HuH-7.5 (cell line): Measurements from ENCODE around the gene TMSB15A.
"Not testable (repeated sequence)": the region's sequence is repeated elsewhere in the genome, so short reads cannot be mapped to it uniquely, and the experiment has no call there.

ENCODE experiments used
- DNase-seq: peaks from one replicate; pipeline ENCODE4 v3.0.0; 2011; ENCODE audit warnings: low spot score

The TMSB15A gene

DNA sequence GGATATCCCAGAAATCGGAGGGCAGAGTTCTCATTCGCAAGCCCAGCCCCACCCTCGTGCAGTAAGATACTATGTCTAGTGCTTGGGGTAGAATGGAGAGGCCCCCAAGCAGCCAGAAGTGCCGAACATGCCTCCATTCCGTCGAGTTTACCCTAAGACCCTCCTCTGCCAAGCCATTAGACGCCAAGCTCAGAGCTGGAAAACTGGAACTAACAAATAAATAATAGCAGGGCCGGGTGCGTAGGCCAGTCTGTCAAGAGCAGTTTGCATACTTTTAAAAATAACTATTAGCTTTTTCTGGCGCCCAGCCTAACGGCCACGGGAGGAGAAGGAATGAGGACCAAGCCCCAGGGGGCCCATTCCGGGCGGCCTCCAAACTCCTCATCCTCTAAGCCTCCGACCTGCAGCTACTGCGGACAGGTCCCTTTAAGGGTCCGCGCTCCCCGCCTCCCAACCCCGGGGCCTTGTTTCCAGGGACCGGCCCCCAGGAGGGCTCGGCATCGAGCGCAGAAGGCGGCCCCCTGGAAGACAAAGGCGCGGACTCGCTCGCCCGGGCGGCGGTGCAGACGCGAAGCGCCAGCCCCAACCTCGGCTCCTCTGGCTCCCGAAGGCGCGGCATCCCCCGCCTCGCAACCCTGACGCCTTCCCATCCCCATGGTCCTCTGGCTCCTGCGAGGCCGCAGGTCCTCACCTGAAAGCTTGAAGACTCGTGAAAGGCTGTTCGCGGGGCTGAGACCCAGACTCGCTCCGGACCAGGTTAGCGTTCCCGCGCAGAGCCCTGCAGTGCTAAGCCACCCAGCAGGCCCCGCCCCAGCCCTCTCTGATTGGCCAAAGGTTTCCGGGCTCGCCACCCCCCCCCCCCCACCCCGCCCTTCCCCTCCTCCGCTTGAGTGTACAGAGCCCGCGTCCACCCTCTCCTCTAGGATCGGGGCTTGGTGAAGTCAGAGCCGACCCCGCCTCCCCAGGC, at the start of gene TMSB15A:
TSS of gene TMSB15A (minus strand) at position 765 of the 967 bp plus-strand sequence.
- DNase-seq = peak; percentile 8

DNA sequence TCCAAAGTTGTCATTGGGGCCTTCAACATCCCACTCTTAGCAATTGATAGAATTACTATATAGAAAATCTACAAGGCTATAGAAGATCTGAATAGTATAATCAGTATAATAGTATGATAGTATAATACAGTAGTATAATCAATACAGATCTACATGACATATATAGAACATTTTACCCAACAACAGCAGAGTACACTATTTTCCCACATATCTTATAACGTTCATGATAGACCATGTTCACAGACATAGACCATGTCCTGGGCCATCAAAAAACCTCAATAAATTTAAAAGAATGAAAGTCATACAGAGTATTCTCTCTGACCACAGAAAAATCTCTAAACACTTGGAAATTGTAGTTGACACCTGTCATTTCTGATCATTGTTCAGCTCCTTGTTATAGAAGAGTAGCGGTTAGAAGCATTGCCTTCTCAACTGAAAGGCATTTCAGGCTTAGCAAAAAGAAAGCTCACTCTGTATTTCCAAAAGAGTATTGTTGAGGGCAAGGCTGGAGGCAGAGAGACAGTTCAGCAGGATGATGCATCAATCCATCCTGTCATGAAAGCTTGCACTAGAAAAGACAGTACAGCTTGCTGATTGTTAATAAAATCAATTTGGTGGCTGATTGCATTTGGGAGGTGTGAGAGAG, 44.0 kb upstream of the TMSB15A start:
- DNase-seq = no peak

DNA sequence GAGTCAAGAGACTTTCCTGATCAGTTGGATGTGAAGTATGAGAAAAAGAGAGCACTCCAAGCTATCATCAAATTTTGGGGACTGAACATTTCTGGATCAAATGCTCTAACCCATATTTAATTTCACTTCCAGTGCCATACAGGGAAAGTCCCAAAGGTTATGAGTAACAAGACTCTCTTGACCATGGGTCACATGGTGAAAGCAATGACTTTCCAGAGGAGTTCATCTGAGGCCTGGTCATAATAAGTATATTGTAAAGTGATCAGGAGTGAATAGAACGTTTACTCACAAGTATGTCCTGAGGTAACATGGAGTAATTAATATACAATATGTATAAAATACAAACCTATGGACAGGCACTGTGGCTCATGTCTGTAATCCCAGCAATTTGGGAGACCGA, 42.1 kb upstream of the TMSB15A start:
- no peak for DNase-seq

DNA sequence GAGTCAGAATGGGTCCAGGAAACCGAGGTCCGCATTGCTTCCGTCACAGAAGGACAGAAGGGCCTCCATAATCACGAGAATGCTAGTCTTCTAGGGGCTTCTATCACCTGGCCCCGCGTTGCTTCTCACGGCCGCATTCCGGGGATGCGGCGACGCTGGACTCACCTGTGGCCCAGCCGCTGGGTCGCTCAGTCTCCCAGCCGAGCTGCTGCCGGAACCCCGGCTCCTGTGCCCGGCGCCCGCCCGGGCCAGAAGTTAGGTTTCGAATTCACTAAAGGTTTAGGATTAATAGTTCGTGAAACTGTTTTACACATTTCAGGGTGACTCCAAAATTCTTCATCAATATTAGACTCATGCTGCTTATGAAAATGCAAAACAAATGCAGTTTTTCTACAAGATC, 31.7 kb upstream of the TMSB15A start:
- DNase-seq = no peak

DNA sequence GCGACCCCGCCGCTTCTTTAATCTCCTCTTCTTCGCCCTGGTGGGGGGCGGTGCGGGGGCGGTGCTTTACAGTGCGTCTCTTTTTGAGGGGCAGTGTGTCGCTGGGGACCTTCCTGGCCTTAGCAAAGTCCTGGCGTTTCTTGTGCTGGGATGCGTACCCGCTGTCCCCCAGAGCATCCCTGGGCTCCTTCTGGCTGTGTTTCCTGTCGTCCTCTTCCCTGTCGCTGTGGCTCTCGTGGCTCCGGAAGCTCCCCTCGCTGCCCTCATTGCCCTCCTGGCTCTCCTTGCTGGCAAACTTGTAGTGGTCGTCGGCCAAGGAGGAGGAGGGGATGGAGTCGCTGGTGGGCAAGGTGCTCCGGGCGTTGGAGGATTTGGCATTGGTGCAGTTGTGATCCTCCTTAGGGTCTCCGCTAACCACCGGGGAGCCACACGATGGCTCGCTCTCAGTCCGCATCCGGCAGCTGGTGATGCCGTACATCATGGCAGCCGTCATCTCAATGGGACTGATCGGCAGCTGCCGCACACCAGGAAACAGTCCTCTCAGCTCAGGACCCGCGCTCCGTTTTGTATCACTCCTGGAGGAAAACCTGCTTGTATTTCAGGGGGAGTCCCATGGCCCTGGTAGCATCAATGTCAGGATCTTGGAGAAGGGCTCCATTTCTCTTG, 30.4 kb upstream of the TMSB15A start:
- DNase-seq = no peak

DNA sequence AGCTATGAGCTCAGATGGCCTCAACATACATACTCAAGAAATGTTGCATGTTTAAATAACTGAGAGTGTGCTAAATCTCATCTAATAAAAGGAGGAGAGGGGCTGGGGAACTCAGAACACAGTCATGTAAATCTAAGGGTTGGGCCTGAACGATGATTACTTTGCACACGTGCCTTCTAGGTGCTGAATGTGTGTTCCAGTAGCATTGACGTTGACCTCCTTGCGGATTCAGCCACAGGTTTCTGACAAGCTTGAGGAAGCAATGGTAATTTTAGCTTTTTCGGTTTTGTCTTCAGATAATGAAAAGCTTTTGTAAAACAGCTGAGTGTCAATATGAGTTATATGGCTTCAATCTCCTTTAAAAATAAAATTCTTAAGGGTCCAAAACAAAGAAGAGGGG, 29.6 kb upstream of the TMSB15A start:
- DNase-seq = not testable (repeated sequence)

DNA sequence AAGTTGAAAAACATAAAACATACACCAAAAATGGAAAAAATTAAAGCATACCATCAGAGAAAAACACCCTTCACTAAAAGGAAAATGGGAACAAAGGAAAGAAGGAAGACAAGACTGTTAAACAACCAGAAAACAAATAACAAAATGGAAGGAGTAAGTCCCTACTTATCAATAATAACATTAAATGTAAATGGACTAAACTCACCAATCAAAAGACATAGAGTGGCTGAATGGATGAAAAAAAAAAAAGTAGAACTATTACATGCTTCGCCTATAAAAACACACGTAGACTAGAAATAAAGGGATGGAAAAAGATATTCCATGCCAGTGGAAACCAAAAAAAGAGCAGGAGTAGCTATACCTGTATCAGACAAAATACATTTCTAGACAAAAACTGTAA, 19.4 kb upstream of the TMSB15A start:
- no peak for DNase-seq

DNA sequence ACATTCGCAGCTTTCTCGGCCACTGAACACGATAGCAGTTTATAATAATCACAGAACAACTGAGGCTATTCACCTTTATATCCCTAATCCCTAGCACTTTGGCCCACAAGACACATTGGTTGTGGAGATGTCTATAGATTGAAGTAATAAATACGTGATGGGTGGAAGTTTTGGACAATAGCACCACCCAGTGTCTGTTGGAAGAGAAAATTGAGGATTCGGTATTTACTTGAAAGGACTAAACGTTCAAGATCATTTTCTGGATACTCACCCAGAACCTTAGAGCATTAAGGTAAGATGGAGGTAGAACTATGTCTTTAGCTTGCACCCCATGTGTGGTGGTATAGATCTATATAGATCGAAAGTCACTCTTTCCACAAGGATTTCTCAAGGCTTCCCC, 787 bp upstream of the TMSB15A start:
- DNase-seq = no peak

DNA sequence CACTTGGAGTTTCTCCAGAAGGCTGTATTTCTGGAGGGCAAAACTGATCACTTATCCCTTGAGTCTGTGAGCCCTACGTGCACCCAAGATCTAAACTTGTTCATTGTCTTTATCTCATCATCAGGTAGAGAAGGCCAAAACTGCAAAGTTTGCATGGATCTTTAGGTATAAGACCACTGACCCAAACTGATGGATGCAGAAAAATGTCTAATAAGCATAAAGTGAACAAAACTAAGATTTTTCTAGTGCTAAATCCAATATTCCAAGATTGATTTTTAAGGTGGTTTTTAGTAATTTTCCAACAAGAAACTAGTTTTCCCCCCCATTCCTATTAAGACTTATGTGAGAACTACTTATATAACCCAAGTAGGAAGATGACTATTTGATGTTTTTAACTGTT, 2.0 kb downstream of the TMSB15A start:
- no peak for DNase-seq

DNA sequence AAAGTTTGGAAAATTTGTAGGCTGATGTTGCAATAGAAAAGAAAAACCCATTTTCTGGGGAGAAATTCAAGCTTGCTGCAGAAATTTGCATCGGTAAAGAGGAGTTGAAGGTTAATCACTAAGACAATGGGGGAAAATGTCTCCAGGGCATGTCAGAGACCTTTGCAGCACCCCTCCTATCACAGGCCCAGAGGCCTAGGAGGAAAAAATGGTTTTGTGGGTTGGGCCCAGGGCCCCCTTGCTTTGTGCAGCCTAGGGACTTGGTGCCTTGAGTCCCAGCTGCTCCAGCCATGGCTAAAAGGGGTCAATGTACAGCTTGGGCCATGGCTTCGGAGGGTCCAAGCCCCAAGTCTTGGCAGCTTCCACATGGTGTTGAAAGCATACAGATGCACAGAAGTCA, 17.8 kb downstream of the TMSB15A start:
- no peak for DNase-seq

DNA sequence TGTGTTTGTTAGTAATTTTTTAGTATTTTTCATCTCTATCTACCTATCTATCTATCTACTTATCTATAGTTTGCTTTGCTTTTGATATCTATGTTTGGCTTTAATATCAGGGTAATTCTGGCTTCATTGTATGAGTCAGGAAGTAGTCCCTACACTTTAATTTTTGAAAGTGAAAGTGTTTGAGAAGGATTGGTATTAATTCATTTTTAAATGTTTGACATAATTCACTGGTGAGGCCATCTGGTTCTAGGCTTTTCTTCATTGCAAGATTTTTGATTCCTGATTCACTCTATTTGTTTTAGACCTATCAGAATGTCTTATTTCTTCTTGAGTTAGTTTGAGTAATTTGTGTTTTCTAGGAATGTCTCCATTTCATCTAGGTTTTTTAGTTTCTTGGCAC, 24.8 kb downstream of the TMSB15A start:
- DNase-seq = no peak

DNA sequence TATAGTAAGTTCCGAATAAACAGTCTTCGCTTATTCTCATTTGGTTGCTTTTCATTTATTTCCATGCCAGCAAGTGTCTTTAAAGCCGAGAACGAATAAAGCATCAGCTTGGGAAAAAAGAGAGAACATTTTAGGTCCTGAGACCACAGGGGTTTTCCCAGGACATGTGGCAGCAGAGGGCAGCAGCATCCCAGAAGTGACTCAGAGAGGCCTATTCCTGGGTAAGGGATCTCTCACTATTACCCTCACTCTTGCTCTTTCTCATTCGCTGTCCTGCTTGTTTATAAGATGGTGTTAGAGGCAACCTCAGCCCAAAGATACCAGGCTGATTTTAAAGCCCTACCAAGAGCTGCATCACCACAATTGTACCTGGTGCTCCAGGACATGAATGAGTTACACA, 37.8 kb downstream of the TMSB15A start:
- not testable (repeated sequence) for DNase-seq

DNA sequence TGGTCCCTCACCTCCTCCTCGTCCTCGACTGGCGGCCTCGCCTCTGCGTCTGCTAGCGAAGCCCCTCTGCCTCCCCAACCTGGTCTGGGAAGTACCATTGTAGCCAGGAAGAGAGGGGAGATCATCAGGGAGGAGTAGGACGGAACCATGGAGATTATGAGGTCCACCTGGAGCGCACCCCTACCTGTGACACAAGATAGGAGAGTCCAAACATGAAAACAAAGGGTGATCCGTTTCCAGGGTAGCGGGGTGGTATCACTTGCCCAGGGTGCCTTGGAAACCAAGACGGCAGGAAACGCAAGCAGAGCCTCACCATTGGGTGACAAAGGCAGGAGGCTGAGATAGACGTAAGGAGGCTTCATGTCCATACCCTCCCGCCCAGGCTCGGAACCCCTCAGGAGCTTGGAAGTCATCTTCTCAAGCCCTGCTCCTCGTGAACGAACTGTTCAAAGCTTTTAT, 44.7 kb downstream of the TMSB15A start, which contains the start of gene TCP11X2:
TSS of gene TCP11X2 (minus strand) at position 51 of the 459 bp plus-strand sequence.
- DNase-seq = not testable (repeated sequence)

DNA sequence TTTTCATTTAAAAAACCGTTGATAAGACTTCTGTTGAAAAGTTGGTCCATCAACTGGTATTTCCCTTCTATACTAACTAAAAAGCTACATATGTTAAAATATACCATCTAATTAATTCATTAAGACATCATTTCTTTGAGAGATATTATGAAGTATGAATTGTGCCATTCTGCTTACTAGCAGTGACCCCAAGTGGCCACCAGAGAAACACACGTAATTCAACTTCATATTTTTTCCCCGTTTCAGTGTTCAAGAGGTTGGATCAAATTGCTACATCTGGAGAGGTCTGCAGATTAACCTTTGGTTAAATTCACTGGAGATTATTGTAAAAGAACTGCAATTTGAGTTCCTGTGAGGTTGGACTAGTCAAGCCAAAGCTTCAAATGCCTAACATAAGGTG, 46.3 kb downstream of the TMSB15A start:
- DNase-seq = not testable (repeated sequence)
